ENCODE data around the gene GCNT2.
A peak's percentile ranks its signal among the peaks of the same experiment; 100 is the strongest.
"Not testable (repeated sequence)": the region's sequence is repeated elsewhere in the genome, so short reads cannot be mapped to it uniquely, and the experiment has no call there.

Gene GCNT2

GRCh38 chr6:10659699-10660348 lies 138.7 kb downstream of the GCNT2 start:
- Mint-ChIP-seq H3K4me1 (peaks cover 6% of the 10 kb centered on the region), H3K27ac (peak overlapping the region in 2 of 3 experiments; percentile 10 to 76), H3K4me3 (peak overlapping the region; percentile 79 to 85 (median 80)), H3K27me3 (ENCODE audit: low read depth) (peaks cover 9% of the 10 kb centered on the region), H3K36me3 (ENCODE audit: low read depth) (peaks cover 5% of the 10 kb centered on the region), H3K9me3 (peaks cover 7% of the 10 kb centered on the region)
- TF ChIP-seq CTCF (IDR thresholded peaks at IDR 0.05; ENCODE audit: unreplicated experiment in 3 of 3), result no peak

- H3K9me3 Mint-ChIP-seq, result not testable (repeated sequence)
- peak overlapping the region in 2 of 3 experiments; percentile 10 to 14 for H3K27ac Mint-ChIP-seq
Observed at GRCh38 chr6:10660431-10661191, 139.5 kb downstream of the GCNT2 start.

GRCh38 chr6:10662207-10662606 lies 141.1 kb downstream of the GCNT2 start:
- peaks cover 6% of the 10 kb centered on the region for H3K4me1 Mint-ChIP-seq
- no peak for TF ChIP-seq CTCF (IDR thresholded peaks at IDR 0.05; ENCODE audit: unreplicated experiment in 3 of 3)
- H3K27me3 Mint-ChIP-seq (ENCODE audit: low read depth), result no peaks in the 10 kb centered on the region
- peaks cover 5% of the 10 kb centered on the region for H3K36me3 Mint-ChIP-seq (ENCODE audit: low read depth)
- H3K27ac Mint-ChIP-seq, result no peak overlapping the region
- peaks cover 17% of the 10 kb centered on the region for H3K9me3 Mint-ChIP-seq
- no peak overlapping the region for H3K4me3 Mint-ChIP-seq

More at GRCh38 chr6:10660431-10661191, 139.5 kb downstream of the GCNT2 start:
- not testable (repeated sequence) for H3K36me3 Mint-ChIP-seq (ENCODE audit: low read depth); H3K4me1 Mint-ChIP-seq; H3K27me3 Mint-ChIP-seq (ENCODE audit: low read depth)
- peak overlapping the region; percentile 77 to 85 (median 78) for H3K4me3 Mint-ChIP-seq

- no peak for TF ChIP-seq CTCF (IDR thresholded peaks at IDR 0.05; ENCODE audit: unreplicated experiment in 3 of 3)
- Mint-ChIP-seq H3K4me1 (peaks cover 6% of the 10 kb centered on the region), H3K27me3 (ENCODE audit: low read depth) (peaks cover 3% of the 10 kb centered on the region), H3K4me3 (no peak overlapping the region), H3K9me3 (peaks cover 17% of the 10 kb centered on the region), H3K27ac (no peak overlapping the region), H3K36me3 (ENCODE audit: low read depth) (peaks cover 5% of the 10 kb centered on the region)
Observed at GRCh38 chr6:10662742-10663141, 141.6 kb downstream of the GCNT2 start.

GRCh38 chr6:10665595-10665994 lies 144.4 kb downstream of the GCNT2 start:
- peaks cover 17% of the 10 kb centered on the region for H3K9me3 Mint-ChIP-seq
- H3K4me1 Mint-ChIP-seq; H3K4me3 Mint-ChIP-seq; H3K27ac Mint-ChIP-seq; H3K27me3 Mint-ChIP-seq (ENCODE audit: low read depth); H3K36me3 Mint-ChIP-seq (ENCODE audit: low read depth): not testable (repeated sequence)

GRCh38 chr6:10668126-10668917 lies 147.2 kb downstream of the GCNT2 start:
- H3K9me3 Mint-ChIP-seq, result peaks cover 17% of the 10 kb centered on the region
- H3K4me3 Mint-ChIP-seq, result no peak overlapping the region
- no peak overlapping the region for H3K27ac Mint-ChIP-seq
- H3K4me1 Mint-ChIP-seq, result peaks cover 6% of the 10 kb centered on the region
- TF ChIP-seq CTCF (IDR thresholded peaks at IDR 0.05; ENCODE audit: unreplicated experiment in 3 of 3), result no peak
- peaks cover 5% of the 10 kb centered on the region for H3K36me3 Mint-ChIP-seq (ENCODE audit: low read depth)
- peaks cover 4% of the 10 kb centered on the region for H3K27me3 Mint-ChIP-seq (ENCODE audit: low read depth)
